NCI-H526 treated with DMSO at 0.1 percent for 48 hours (cell line): Measurements from ENCODE around the gene UNC80.

Experiments
- DNase-seq: peaks from one replicate; lab custom pipeline; 2025; lab: John Stamatoyannopoulos, UW

The UNC80 gene

GRCh38 chr2:210027608-210028007 lies 256.0 kb downstream of the UNC80 start:
- DNase-seq, result no peak

GRCh38 chr2:210028178-210028577 lies 256.5 kb downstream of the UNC80 start:
- no peak for DNase-seq

- DNase-seq, result no peak
These were observed 262.6 kb downstream of the UNC80 start for GRCh38 chr2:210034087-210034683.

GRCh38 chr2:210035679-210036078 lies 264.0 kb downstream of the UNC80 start:
- DNase-seq, result no peak

- no peak for DNase-seq
These were observed 266.4 kb downstream of the UNC80 start for GRCh38 chr2:210038078-210038477.

- no peak for DNase-seq
These were observed 275.3 kb downstream of the UNC80 start for GRCh38 chr2:210046851-210047500.
